HFFc6 (cell line): ENCODE results near the gene OSTN. TPM values are rescaled to one million over a fixed set of nuclear protein-coding genes. Genes with fewer than 3 reads are reported as not detected.

Experiments used
- DNase-seq: peaks from one replicate; pipeline ENCODE4 v3.0.0-alpha.2; 2018
- H3K27ac Mint-ChIP-seq: 2 replicates; pipeline ENCODE4 v1.8.0; 2020; ENCODE audit warnings: mild to moderate bottlenecking, mixed read lengths
- H3K27me3 Mint-ChIP-seq: 2 replicates; pipeline ENCODE4 v1.8.0; 2021; ENCODE audit warnings: mild to moderate bottlenecking, moderate library complexity, mixed read lengths; ENCODE audit not compliant: insufficient read depth
- H3K36me3 Mint-ChIP-seq: 2 replicates; pipeline ENCODE4 v1.8.0; 2021; ENCODE audit warnings: low read depth, mixed read lengths
- H3K4me1 Mint-ChIP-seq: 2 replicates; pipeline ENCODE4 v1.8.0; 2020; ENCODE audit warnings: low read depth, mixed read lengths
- H3K4me3 Mint-ChIP-seq: 2 replicates; pipeline ENCODE4 v1.8.0; 2020; ENCODE audit warnings: mild to moderate bottlenecking, moderate library complexity, mixed read lengths
- H3K9me3 Mint-ChIP-seq: 2 replicates; pipeline ENCODE4 v1.8.0; 2020; ENCODE audit warnings: mild to moderate bottlenecking, mixed read lengths
- long read RNA-seq: library from polyadenylated mRNA; unstranded; transcript quantifications from one replicate; pipeline ENCODE4 v2.0.0, GENCODE V29; 2019
- total RNA-seq, 6 experiments: library from RNA; stranded (reverse); fragmentation: NEBNext Ultra II Directional; extraction: Animal tissue kit (Norgen Biotek cat#: 25700); gene quantifications; 2 replicates in 1 of 6; 3 replicates in 5 of 6; pipeline ENCODE4 v1.2.3, GENCODE V29; 2021
- TF ChIP-seq, protein P1 (sequence below): fragments of 200-600 bp; sonication (generic); IDR thresholded peaks from 2 replicates; pipeline ENCODE4 v1.5.0; 2021; ENCODE audit warnings: antibody characterized with exemption, mild to moderate bottlenecking

OSTN gene, protein sequence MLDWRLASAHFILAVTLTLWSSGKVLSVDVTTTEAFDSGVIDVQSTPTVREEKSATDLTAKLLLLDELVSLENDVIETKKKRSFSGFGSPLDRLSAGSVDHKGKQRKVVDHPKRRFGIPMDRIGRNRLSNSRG
- under 1 TPM in 4 of 6 experiments, not detected in 2; 0.24 to 0.71 (median 0.34) TPM for total RNA-seq
- long read RNA-seq, result 0 reads

- no peak for DNase-seq
- Mint-ChIP-seq H3K36me3 (no peaks in the 10 kb centered on the region), H3K4me3 (peak within 1 kb of the TSS; percentile 49; the same call in 1 of the 2 replicates), H3K27me3 (no peaks in the 10 kb centered on the region), H3K9me3 (no peaks in the 10 kb centered on the region), H3K27ac (peak within 1 kb of the TSS; percentile 8; the same call in 1 of the 2 replicates), H3K4me1 (peaks cover 16% of the 10 kb centered on the region)
- TF ChIP-seq, protein P1, sequence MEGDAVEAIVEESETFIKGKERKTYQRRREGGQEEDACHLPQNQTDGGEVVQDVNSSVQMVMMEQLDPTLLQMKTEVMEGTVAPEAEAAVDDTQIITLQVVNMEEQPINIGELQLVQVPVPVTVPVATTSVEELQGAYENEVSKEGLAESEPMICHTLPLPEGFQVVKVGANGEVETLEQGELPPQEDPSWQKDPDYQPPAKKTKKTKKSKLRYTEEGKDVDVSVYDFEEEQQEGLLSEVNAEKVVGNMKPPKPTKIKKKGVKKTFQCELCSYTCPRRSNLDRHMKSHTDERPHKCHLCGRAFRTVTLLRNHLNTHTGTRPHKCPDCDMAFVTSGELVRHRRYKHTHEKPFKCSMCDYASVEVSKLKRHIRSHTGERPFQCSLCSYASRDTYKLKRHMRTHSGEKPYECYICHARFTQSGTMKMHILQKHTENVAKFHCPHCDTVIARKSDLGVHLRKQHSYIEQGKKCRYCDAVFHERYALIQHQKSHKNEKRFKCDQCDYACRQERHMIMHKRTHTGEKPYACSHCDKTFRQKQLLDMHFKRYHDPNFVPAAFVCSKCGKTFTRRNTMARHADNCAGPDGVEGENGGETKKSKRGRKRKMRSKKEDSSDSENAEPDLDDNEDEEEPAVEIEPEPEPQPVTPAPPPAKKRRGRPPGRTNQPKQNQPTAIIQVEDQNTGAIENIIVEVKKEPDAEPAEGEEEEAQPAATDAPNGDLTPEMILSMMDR, result no peak
These were observed at the start of gene OSTN for GRCh38 chr3:191198932-191199331. Gene OSTN, plus strand, starts transcription at chr3:191199241. Its CDS starts 13,292 bp downstream, at chr3:191212533.

DNA sequence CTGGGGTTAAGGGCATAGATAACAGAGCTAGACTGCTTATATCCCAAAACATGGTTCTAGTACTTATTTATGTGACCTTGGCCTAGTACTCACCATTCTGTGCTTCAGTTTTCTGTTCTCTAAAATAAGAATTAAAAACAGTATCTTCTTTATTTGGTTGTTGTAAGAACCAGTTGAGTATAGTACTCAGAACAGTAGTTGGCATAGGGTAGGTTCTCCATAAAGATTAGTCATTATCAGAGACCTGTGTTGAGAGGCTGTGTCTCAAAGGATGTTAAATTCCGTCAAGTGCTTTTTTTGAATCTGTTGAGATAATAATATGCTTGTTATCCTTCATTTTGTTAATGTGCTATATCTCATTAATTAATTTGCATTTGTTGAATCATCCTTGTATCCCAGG, 47.4 kb upstream of the OSTN start:
- no peak for DNase-seq
- TF ChIP-seq, protein P1, result no peak
- H3K27ac Mint-ChIP-seq, result no peak overlapping the region

DNA sequence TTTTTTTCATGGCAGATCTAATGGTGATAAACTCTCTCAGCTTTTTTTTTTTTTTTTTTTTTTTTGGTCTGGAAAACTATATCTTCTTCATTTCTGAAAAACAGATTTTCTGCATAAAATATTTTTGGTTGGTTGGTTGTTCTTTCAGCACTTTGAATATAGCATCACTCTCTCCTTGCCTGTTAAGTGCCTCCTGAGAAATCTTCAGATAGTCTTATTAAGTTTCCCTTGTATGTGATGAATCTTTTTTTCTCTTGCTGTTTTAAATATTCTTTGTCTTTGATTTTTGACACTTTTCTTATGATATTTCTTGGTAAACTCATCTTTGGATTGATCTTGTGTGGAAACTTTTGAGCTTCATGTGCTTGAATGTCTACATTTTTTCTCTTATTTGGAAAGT, 44.2 kb upstream of the OSTN start:
- TF ChIP-seq, protein P1, result no peak
- no peak overlapping the region for H3K27ac Mint-ChIP-seq
- H3K4me3 Mint-ChIP-seq, result no peak overlapping the region
- peaks cover 39% of the 10 kb centered on the region for H3K36me3 Mint-ChIP-seq
- H3K9me3 Mint-ChIP-seq, result peaks cover 35% of the 10 kb centered on the region
- no peak for DNase-seq
- H3K4me1 Mint-ChIP-seq, result no peaks in the 10 kb centered on the region
- H3K27me3 Mint-ChIP-seq, result no peaks in the 10 kb centered on the region

More for the DNA sequence above, 47.4 kb upstream of the OSTN start:
- Mint-ChIP-seq H3K36me3 (peaks cover 38% of the 10 kb centered on the region), H3K4me3 (no peak overlapping the region), H3K9me3 (peaks cover 35% of the 10 kb centered on the region), H3K27me3 (no peaks in the 10 kb centered on the region), H3K4me1 (peaks cover 10% of the 10 kb centered on the region; the same call in 1 of the 2 replicates)

DNA sequence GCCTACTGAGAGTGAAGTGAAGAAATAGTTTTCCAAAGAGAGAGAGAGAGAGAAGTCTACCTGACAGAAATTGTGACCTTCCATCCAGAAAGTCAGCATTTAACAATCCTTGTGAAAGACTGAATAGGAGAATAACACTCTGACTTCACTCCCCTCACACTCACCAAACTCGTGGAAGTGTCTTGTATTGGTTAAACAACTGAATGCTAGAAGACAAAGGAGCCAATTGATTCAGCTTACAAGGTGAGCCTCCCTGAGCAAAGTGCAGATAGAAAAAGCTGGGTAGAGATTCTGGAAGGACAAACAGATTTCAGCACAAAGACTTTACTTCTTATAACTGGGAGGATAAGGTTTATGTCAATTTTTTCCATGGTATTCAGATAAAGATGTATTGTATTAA, 40.8 kb upstream of the OSTN start:
- Mint-ChIP-seq H3K36me3 (peaks cover 49% of the 10 kb centered on the region), H3K4me3 (no peak overlapping the region), H3K9me3 (peaks cover 45% of the 10 kb centered on the region), H3K27me3 (no peaks in the 10 kb centered on the region), H3K4me1 (peaks cover 8% of the 10 kb centered on the region), H3K27ac (no peak overlapping the region)
- TF ChIP-seq, protein P1, result no peak
- no peak for DNase-seq

DNA sequence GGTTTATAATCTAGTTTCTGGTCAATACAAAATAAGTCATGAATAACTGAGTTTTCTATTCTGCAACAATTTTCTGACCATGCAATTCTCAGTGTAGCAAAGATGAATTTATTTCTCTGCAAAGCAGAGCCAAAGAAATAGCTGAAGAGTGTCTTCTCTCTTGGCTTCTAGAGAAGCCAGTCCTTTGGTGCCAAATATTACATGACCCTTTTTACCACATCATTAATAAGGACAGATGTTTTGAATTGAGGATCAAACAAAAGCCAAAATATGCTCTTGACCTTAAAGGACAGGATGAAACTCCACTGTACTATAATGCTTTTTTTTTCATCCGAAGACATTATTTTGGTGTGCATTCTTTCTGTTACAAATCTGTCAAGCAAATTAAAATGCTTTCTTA, 40.2 kb upstream of the OSTN start:
- H3K9me3 Mint-ChIP-seq, result peaks cover 39% of the 10 kb centered on the region
- peaks cover 44% of the 10 kb centered on the region for H3K36me3 Mint-ChIP-seq
- DNase-seq, result no peak
- TF ChIP-seq, protein P1, result no peak
- no peaks in the 10 kb centered on the region for H3K27me3 Mint-ChIP-seq
- H3K4me1 Mint-ChIP-seq, result peaks cover 8% of the 10 kb centered on the region
- no peak overlapping the region for H3K4me3 Mint-ChIP-seq
- H3K27ac Mint-ChIP-seq, result no peak overlapping the region
